Panc1 (cell line): ENCODE data around the gene BABAM2. TPM values are rescaled to one million over a fixed set of nuclear protein-coding genes. Genes with fewer than 3 reads are reported as not detected.

Source experiments
- ATAC-seq: fragments of 200-7000 bp; cut with Tn5 transposase; 2 replicates; pipeline ENCODE4 v1.9.1; 2020; ENCODE audit warnings: mild to moderate bottlenecking, moderate library complexity
- BruUV-seq: library from RNA; stranded (reverse); fragments of 400-500 nt; replicated peaks from 2 replicates; lab custom pipeline; 2021; lab: Mats Ljungman, UMichigan
- CTCF ChIA-PET: fragments of 300-600 bp; sonication (Branson Sonifier 250); formaldehyde crosslinking; loops from one replicate; lab custom pipeline; 2022; ENCODE audit warnings: antibody characterized with exemption; lab: Charles Lee
- POLR2A ChIA-PET: fragments of 300-600 bp; sonication (Branson Sonifier 250); formaldehyde crosslinking; loops from one replicate; lab custom pipeline; 2022; ENCODE audit warnings: antibody characterized with exemption; lab: Charles Lee
- DNase-seq: peaks from one replicate; pipeline ENCODE4 v3.0.0-alpha.2; 2010; ENCODE audit warnings: low read depth, low spot score
- H3K27ac ChIP-seq: 2 replicates; pipeline ENCODE4 v1.5.1; 2011; ENCODE audit warnings: mild to moderate bottlenecking, low read length, inconsistent platforms
- H3K27me3 ChIP-seq: fragments of 200-500 bp; sonication (Bioruptor generic); 2 replicates; pipeline ENCODE4 v1.6.0; 2014; ENCODE audit warnings: low read length, inconsistent platforms; ENCODE audit not compliant: control insufficient read depth, insufficient read depth
- H3K36me3 ChIP-seq: fragments of 200-500 bp; sonication (Bioruptor generic); 2 replicates; pipeline ENCODE4 v1.5.1; 2014; ENCODE audit warnings: inconsistent platforms, mild to moderate bottlenecking, low read length, moderate library complexity; ENCODE audit not compliant: control insufficient read depth, insufficient read depth
- H3K4me1 ChIP-seq: 2 replicates; pipeline ENCODE4 v1.5.1; 2011; ENCODE audit warnings: inconsistent platforms, mild to moderate bottlenecking, low read length, moderate library complexity; ENCODE audit not compliant: control insufficient read depth, insufficient read depth
- H3K4me3 ChIP-seq, 2 experiments: 2 replicates each; pipeline ENCODE4 v1.5.1; 2011 to 2012; ENCODE audit warnings: low read depth in 2 of 2, low read length in 2 of 2, mild to moderate bottlenecking in 2 of 2, inconsistent platforms in 1 of 2, moderate library complexity in 1 of 2
- H3K9me3 ChIP-seq: fragments of 200-500 bp; sonication (Bioruptor generic); 2 replicates; pipeline ENCODE4 v1.5.1; 2014; ENCODE audit warnings: low read depth, mild to moderate bottlenecking, inconsistent platforms, low read length, moderate library complexity; ENCODE audit not compliant: control insufficient read depth, insufficient read depth
- CTCF ChIP-seq: fragments of 450-650 bp; IDR thresholded peaks from 2 replicates; pipeline ENCODE4 v1.5.1; 2017; ENCODE audit warnings: mild to moderate bottlenecking
- POLR2AphosphoS5 ChIP-seq: IDR thresholded peaks from 2 replicates; pipeline ENCODE4 v1.6.1; 2012; ENCODE audit warnings: mild to moderate bottlenecking, low read depth, low read length, moderate library complexity
- REST ChIP-seq, 2 experiments: IDR thresholded peaks; 2 replicates each; pipeline ENCODE4 v1.6.1; 2011 to 2012; ENCODE audit warnings: low read depth in 2 of 2, control low read depth in 1 of 2, low read length in 1 of 2, mild to moderate bottlenecking in 1 of 2, moderate library complexity in 1 of 2; ENCODE audit not compliant: insufficient read depth in 1 of 2
- SIN3A ChIP-seq: IDR thresholded peaks from 2 replicates; pipeline ENCODE4 v1.6.1; 2012; ENCODE audit warnings: low read depth, mild to moderate bottlenecking, low read length, moderate library complexity, borderline replicate concordance; ENCODE audit not compliant: insufficient read depth
- TCF7L2 ChIP-seq: IDR thresholded peaks from 2 replicates; pipeline ENCODE4 v1.6.1; 2011; ENCODE audit warnings: mild to moderate bottlenecking, low read depth, low read length, inconsistent platforms
- in situ Hi-C: cut with HindIII; loops from 2 replicates; pipeline ENCODE4 v1.10.0; 2016; ENCODE audit warnings: low sequenced_read_pairs, low pct_unique_long_range_greater_than_20kb
- intact Hi-C: fragments of 100-400 bp; cut with micrococcal nuclease; formaldehyde crosslinking; loops from one replicate; pipeline ENCODE4 v1.10.0; 2022; ENCODE audit not compliant: unreplicated experiment
- total RNA-seq: library from RNA; stranded (reverse); gene quantifications from one replicate; pipeline ENCODE4 v1.2.1, GENCODE V29; 2021; ENCODE audit not compliant: unreplicated experiment

The BABAM2 gene
- total RNA-seq, 1 experiment from 2014 or later = 31.2 TPM

GRCh38 chr2:28317390-28317789 is 426.9 kb downstream of the BABAM2 start:
- Histone ChIP-seq H3K27me3 (no peaks in the 10 kb centered on the region), H3K27ac (no peak overlapping the region), H3K4me1 (no peaks in the 10 kb centered on the region), H3K36me3 (no peaks in the 10 kb centered on the region), H3K4me3 (no peak overlapping the region), H3K9me3 (no peaks in the 10 kb centered on the region)
- no peak for TF ChIP-seq REST (IDR thresholded peaks at IDR 0.05; ENCODE audit: insufficient read depth in 1 of 2, low read depth in 2 of 2, low read length in 1 of 2)
- no peak for TF ChIP-seq SIN3A
- no peak for TF ChIP-seq POLR2AphosphoS5
- TF ChIP-seq CTCF = no peak
- no peak for TF ChIP-seq TCF7L2
- ChIA-PET CTCF (no interaction called here), POLR2A (no interaction called here)
- in situ Hi-C loops (no loop called here), intact Hi-C loops (no loop called here)
- ATAC-seq = no peak
- no peak for DNase-seq
- no TSS peak for BruUV-seq

- no peak overlapping the region for H3K4me3 ChIP-seq
These were observed 427.5 kb downstream of the BABAM2 start for GRCh38 chr2:28318023-28318422.

More at GRCh38 chr2:28318023-28318422, 427.5 kb downstream of the BABAM2 start:
- BruUV-seq = no TSS peak
- no peak for ATAC-seq
- H3K4me1 ChIP-seq = no peaks in the 10 kb centered on the region
- H3K36me3 ChIP-seq = no peaks in the 10 kb centered on the region
- TF ChIP-seq SIN3A (no peak), CTCF (no peak), TCF7L2 (no peak), REST (IDR thresholded peaks at IDR 0.05; ENCODE audit: insufficient read depth in 1 of 2, low read depth in 2 of 2, low read length in 1 of 2) (no peak), POLR2AphosphoS5 (no peak)
- H3K9me3 ChIP-seq = no peaks in the 10 kb centered on the region
- POLR2A ChIA-PET = no interaction called here
- H3K27me3 ChIP-seq = no peaks in the 10 kb centered on the region
- no peak for DNase-seq
- in situ Hi-C loops = no loop called here
- CTCF ChIA-PET = no interaction called here
- intact Hi-C loops = no loop called here
- H3K27ac ChIP-seq = no peak overlapping the region
